ENCODE measurements around the gene MCTS1. TPM values are rescaled to one million over a fixed set of nuclear protein-coding genes. Genes with fewer than 3 reads are reported as not detected.

Gene MCTS1
- total and polyA plus RNA-seq, 2 experiments from 2014 or later: 33.0 to 58.2 TPM

- Mint-ChIP-seq H3K27me3 (ENCODE audit: insufficient read depth, low read depth, poor library complexity) (peaks cover 7% of the 10 kb centered on the region), H3K27ac (peak overlapping the region; percentile 96), H3K4me3 (peak overlapping the region; percentile 92), H3K4me1 (peaks cover 5% of the 10 kb centered on the region), H3K9me3 (no peaks in the 10 kb centered on the region), H3K36me3 (ENCODE audit: low read depth) (peaks cover 12% of the 10 kb centered on the region; the same call in 2 of the 3 replicates)
- peak overlapping the region; percentile 80 for H3K4me3 ChIP-seq
- H3K4me1 ChIP-seq (ENCODE audit: insufficient read depth): peaks cover 6% of the 10 kb centered on the region
- ATAC-seq (peak; percentile 28), DNase-seq (ENCODE audit: low spot score) (no peak)
- H3K27ac ChIP-seq (ENCODE audit: low read depth): peak overlapping the region; percentile 98
- 0 out of 2 replicates have a peak overlapping the region, but pooled peaks have one; percentile 43 for H2AFZ ChIP-seq
- peak overlapping the region; percentile 86 for H3K4me2 ChIP-seq
- TF ChIP-seq CREB1 (CRISPR knock-in tag; IDR thresholded peaks at IDR 0.05; ENCODE audit: low read depth): no peak
- TF ChIP-seq STAT1 (IDR thresholded peaks at IDR 0.05; ENCODE audit: unreplicated experiment): no peak
- TF ChIP-seq, protein P1, sequence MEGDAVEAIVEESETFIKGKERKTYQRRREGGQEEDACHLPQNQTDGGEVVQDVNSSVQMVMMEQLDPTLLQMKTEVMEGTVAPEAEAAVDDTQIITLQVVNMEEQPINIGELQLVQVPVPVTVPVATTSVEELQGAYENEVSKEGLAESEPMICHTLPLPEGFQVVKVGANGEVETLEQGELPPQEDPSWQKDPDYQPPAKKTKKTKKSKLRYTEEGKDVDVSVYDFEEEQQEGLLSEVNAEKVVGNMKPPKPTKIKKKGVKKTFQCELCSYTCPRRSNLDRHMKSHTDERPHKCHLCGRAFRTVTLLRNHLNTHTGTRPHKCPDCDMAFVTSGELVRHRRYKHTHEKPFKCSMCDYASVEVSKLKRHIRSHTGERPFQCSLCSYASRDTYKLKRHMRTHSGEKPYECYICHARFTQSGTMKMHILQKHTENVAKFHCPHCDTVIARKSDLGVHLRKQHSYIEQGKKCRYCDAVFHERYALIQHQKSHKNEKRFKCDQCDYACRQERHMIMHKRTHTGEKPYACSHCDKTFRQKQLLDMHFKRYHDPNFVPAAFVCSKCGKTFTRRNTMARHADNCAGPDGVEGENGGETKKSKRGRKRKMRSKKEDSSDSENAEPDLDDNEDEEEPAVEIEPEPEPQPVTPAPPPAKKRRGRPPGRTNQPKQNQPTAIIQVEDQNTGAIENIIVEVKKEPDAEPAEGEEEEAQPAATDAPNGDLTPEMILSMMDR (conservative IDR thresholded peaks at IDR 0.05; ENCODE audit: low read depth in 2 of 2): no peak
- no peak for TF ChIP-seq ZNF331 (CRISPR knock-in tag; IDR thresholded peaks at IDR 0.05; ENCODE audit: low read depth)
- TF ChIP-seq, protein P2, sequence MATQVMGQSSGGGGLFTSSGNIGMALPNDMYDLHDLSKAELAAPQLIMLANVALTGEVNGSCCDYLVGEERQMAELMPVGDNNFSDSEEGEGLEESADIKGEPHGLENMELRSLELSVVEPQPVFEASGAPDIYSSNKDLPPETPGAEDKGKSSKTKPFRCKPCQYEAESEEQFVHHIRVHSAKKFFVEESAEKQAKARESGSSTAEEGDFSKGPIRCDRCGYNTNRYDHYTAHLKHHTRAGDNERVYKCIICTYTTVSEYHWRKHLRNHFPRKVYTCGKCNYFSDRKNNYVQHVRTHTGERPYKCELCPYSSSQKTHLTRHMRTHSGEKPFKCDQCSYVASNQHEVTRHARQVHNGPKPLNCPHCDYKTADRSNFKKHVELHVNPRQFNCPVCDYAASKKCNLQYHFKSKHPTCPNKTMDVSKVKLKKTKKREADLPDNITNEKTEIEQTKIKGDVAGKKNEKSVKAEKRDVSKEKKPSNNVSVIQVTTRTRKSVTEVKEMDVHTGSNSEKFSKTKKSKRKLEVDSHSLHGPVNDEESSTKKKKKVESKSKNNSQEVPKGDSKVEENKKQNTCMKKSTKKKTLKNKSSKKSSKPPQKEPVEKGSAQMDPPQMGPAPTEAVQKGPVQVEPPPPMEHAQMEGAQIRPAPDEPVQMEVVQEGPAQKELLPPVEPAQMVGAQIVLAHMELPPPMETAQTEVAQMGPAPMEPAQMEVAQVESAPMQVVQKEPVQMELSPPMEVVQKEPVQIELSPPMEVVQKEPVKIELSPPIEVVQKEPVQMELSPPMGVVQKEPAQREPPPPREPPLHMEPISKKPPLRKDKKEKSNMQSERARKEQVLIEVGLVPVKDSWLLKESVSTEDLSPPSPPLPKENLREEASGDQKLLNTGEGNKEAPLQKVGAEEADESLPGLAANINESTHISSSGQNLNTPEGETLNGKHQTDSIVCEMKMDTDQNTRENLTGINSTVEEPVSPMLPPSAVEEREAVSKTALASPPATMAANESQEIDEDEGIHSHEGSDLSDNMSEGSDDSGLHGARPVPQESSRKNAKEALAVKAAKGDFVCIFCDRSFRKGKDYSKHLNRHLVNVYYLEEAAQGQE (IDR thresholded peaks at IDR 0.05; ENCODE audit: unreplicated experiment): no peak
- no peak for TF ChIP-seq ZNF114 (CRISPR knock-in tag; IDR thresholded peaks at IDR 0.05)
- TF ChIP-seq, protein P3, sequence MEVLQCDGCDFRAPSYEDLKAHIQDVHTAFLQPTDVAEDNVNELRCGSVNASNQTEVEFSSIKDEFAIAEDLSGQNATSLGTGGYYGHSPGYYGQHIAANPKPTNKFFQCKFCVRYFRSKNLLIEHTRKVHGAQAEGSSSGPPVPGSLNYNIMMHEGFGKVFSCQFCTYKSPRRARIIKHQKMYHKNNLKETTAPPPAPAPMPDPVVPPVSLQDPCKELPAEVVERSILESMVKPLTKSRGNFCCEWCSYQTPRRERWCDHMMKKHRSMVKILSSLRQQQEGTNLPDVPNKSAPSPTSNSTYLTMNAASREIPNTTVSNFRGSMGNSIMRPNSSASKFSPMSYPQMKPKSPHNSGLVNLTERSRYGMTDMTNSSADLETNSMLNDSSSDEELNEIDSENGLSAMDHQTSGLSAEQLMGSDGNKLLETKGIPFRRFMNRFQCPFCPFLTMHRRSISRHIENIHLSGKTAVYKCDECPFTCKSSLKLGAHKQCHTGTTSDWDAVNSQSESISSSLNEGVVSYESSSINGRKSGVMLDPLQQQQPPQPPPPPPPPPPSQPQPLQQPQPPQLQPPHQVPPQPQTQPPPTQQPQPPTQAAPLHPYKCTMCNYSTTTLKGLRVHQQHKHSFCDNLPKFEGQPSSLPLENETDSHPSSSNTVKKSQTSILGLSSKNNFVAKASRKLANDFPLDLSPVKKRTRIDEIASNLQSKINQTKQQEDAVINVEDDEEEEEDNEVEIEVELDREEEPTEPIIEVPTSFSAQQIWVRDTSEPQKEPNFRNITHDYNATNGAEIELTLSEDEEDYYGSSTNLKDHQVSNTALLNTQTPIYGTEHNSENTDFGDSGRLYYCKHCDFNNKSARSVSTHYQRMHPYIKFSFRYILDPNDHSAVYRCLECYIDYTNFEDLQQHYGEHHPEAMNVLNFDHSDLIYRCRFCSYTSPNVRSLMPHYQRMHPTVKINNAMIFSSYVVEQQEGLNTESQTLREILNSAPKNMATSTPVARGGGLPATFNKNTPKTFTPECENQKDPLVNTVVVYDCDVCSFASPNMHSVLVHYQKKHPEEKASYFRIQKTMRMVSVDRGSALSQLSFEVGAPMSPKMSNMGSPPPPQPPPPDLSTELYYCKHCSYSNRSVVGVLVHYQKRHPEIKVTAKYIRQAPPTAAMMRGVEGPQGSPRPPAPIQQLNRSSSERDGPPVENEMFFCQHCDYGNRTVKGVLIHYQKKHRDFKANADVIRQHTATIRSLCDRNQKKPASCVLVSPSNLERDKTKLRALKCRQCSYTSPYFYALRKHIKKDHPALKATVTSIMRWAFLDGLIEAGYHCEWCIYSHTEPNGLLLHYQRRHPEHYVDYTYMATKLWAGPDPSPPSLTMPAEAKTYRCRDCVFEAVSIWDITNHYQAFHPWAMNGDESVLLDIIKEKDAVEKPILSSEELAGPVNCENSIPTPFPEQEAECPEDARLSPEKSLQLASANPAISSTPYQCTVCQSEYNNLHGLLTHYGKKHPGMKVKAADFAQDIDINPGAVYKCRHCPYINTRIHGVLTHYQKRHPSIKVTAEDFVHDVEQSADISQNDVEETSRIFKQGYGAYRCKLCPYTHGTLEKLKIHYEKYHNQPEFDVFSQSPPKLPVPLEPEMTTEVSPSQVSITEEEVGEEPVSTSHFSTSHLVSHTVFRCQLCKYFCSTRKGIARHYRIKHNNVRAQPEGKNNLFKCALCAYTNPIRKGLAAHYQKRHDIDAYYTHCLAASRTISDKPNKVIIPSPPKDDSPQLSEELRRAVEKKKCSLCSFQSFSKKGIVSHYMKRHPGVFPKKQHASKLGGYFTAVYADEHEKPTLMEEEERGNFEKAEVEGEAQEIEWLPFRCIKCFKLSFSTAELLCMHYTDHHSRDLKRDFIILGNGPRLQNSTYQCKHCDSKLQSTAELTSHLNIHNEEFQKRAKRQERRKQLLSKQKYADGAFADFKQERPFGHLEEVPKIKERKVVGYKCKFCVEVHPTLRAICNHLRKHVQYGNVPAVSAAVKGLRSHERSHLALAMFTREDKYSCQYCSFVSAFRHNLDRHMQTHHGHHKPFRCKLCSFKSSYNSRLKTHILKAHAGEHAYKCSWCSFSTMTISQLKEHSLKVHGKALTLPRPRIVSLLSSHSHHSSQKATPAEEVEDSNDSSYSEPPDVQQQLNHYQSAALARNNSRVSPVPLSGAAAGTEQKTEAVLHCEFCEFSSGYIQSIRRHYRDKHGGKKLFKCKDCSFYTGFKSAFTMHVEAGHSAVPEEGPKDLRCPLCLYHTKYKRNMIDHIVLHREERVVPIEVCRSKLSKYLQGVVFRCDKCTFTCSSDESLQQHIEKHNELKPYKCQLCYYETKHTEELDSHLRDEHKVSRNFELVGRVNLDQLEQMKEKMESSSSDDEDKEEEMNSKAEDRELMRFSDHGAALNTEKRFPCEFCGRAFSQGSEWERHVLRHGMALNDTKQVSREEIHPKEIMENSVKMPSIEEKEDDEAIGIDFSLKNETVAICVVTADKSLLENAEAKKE (CRISPR knock-in tag; IDR thresholded peaks at IDR 0.05): no peak
- no peak for TF ChIP-seq EZH2 (IDR thresholded peaks at IDR 0.05; ENCODE audit: low read depth, unreplicated experiment)
- TF ChIP-seq NANOG (IDR thresholded peaks at IDR 0.05; ENCODE audit: borderline replicate concordance): no peak
- TF ChIP-seq POLR2AphosphoS5 (IDR thresholded peaks at IDR 0.05; ENCODE audit: low read depth): no peak
- no peak for TF ChIP-seq JUNB (IDR thresholded peaks at IDR 0.05; ENCODE audit: unreplicated experiment)
- TF ChIP-seq EZH2phosphoT487 (IDR thresholded peaks at IDR 0.05; ENCODE audit: unreplicated experiment): no peak
- H3F3A ChIP-seq (replicated peaks; ENCODE audit: low read depth): no peaks in the 10 kb centered on the region
- H3K79me2 ChIP-seq (replicated peaks; ENCODE audit: insufficient read depth): peaks cover 22% of the 10 kb centered on the region
- H3K27me3 ChIP-seq (ENCODE audit: insufficient read depth): no peaks in the 10 kb centered on the region
- no peaks in the 10 kb centered on the region for H3K9me2 ChIP-seq (ENCODE audit: insufficient read depth)
- H3K36me3 ChIP-seq (ENCODE audit: insufficient read depth): no peaks in the 10 kb centered on the region
- no peaks in the 10 kb centered on the region for H4K20me1 ChIP-seq (replicated peaks; ENCODE audit: insufficient read depth)
These were observed 43.5 kb upstream of the MCTS1 start for GRCh38 chrX:120560405-120560841.
